H1 (cell line): ENCODE results near the gene PDGFD. TPM values are rescaled to one million over a fixed set of nuclear protein-coding genes. Genes with fewer than 3 reads are reported as not detected.

Source experiments
- CTBP2 ChIP-seq: IDR thresholded peaks from 2 replicates; pipeline ENCODE4 v1.7.0; 2011; ENCODE audit warnings: borderline replicate concordance, mild to moderate bottlenecking, moderate library complexity, mixed read lengths, low read length; ENCODE audit not compliant: insufficient read depth, insufficient read length
- RBBP5 ChIP-seq: IDR thresholded peaks from 2 replicates; pipeline ENCODE4 v1.7.1; 2012; ENCODE audit warnings: low read depth, mild to moderate bottlenecking, inconsistent platforms, low read length, moderate library complexity, borderline replicate concordance
- SUZ12 ChIP-seq: fragments of 200-600 bp; sonication (generic); IDR thresholded peaks from 2 replicates; pipeline ENCODE4 v1.6.1; 2012; ENCODE audit warnings: mild to moderate bottlenecking, inconsistent platforms, low read length, moderate library complexity, mixed read lengths
- polyA plus RNA-seq, 7 experiments: library from polyadenylated mRNA; depleted of rRNA in 3 of 7; stranded (reverse) in 5 of 7; unstranded in 2 of 7; fragments of >200 nt in 5 of 7; fragments of 200-250 nt in 2 of 7; gene quantifications; 1 replicate in 5 of 7; 2 replicates in 1 of 7; 4 replicates in 1 of 7; pipeline versions ENCODE4 v1.2.1 to v1.2.3, GENCODE V29; 2011 to 2013; ENCODE audit warnings: missing spikeins in 2 of 7, mixed read lengths in 2 of 7
- total RNA-seq: library from RNA; stranded (reverse); fragmentation: NEBNext Ultra II Directional; extraction: Animal tissue kit (Norgen Biotek cat#: 25700); gene quantifications from 2 replicates; pipeline ENCODE4 v1.2.1, GENCODE V29; 2021

Gene PDGFD
- total and polyA plus RNA-seq, 2 of the 8 experiments (the other 6 are each of a cell fraction or from before 2014, with no cell fraction given): 1.1 to 3.9 TPM

- TF ChIP-seq RBBP5: no peak
- no peak for TF ChIP-seq CTBP2
- TF ChIP-seq SUZ12: no peak
Observed at GRCh38 chr11:103963648-103964047, 200.3 kb downstream of the PDGFD start (continued).
